ENCODE data around the gene NPB.
A peak's percentile ranks its signal among the peaks of the same experiment; 100 is the strongest.

The NPB gene

GRCh38 chr17:81884520-81884919, 17.5 kb upstream of the NPB start:
- no peak overlapping the region for H3K4me3 ChIP-seq (replicated peaks in 1 of 2; ENCODE audit: low read depth in 2 of 2, low read length in 2 of 2)
- no peak for TF ChIP-seq CTCF (IDR thresholded peaks at IDR 0.05; ENCODE audit: low read depth, low read length)

GRCh38 chr17:81884968-81885367, 17.1 kb upstream of the NPB start:
- H3K4me3 ChIP-seq (replicated peaks in 1 of 2; ENCODE audit: low read depth in 2 of 2, low read length in 2 of 2): no peak overlapping the region
- no peak for DNase-seq (ENCODE audit: low read depth in 2 of 2)
- no peak for TF ChIP-seq CTCF (IDR thresholded peaks at IDR 0.05; ENCODE audit: low read depth, low read length)

More at GRCh38 chr17:81884520-81884919, 17.5 kb upstream of the NPB start:
- DNase-seq (ENCODE audit: low read depth in 2 of 2): peak; percentile 48 to 59

- DNase-seq (ENCODE audit: low read depth in 2 of 2): no peak
- TF ChIP-seq CTCF (IDR thresholded peaks at IDR 0.05; ENCODE audit: low read depth, low read length): no peak
- H3K4me3 ChIP-seq (replicated peaks in 1 of 2; ENCODE audit: low read depth in 2 of 2, low read length in 2 of 2): no peak overlapping the region
These were observed 16.6 kb upstream of the NPB start for GRCh38 chr17:81885454-81885853.

- TF ChIP-seq CTCF (IDR thresholded peaks at IDR 0.05; ENCODE audit: low read depth, low read length): no peak
- peak in 1 of 2 donors; percentile 32 for DNase-seq (ENCODE audit: low read depth in 2 of 2)
- H3K4me3 ChIP-seq (replicated peaks in 1 of 2; ENCODE audit: low read depth in 2 of 2, low read length in 2 of 2): no peak overlapping the region
These were observed 16.0 kb upstream of the NPB start for GRCh38 chr17:81885869-81886548.

GRCh38 chr17:81888105-81888987, 13.7 kb upstream of the NPB start:
- DNase-seq (ENCODE audit: low read depth in 2 of 2): no peak
- TF ChIP-seq CTCF (IDR thresholded peaks at IDR 0.05; ENCODE audit: low read depth, low read length): no peak
- H3K4me3 ChIP-seq (replicated peaks in 1 of 2; ENCODE audit: low read depth in 2 of 2, low read length in 2 of 2): no peak overlapping the region

GRCh38 chr17:81888988-81889595, 12.9 kb upstream of the NPB start:
- TF ChIP-seq CTCF (IDR thresholded peaks at IDR 0.05; ENCODE audit: low read depth, low read length): no peak
- no peak overlapping the region for H3K4me3 ChIP-seq (replicated peaks in 1 of 2; ENCODE audit: low read depth in 2 of 2, low read length in 2 of 2)
- DNase-seq (ENCODE audit: low read depth in 2 of 2): no peak

Data from cardiac fibroblast (primary cell).